IMR-90 (cell line): ENCODE measurements around the gene NGEF. TPM values are rescaled to one million over a fixed set of nuclear protein-coding genes. Genes with fewer than 3 reads are reported as not detected.

ENCODE experiments used
- ATAC-seq: fragments of 200-7000 bp; cut with Tn5 transposase; 2 replicates; pipeline ENCODE4 v1.9.1; 2020; ENCODE audit warnings: low read depth, mild to moderate bottlenecking, moderate library complexity
- BruUV-seq: library from RNA; stranded (reverse); fragments of 400-500 nt; replicated peaks from 2 replicates; lab custom pipeline; 2021; lab: Mats Ljungman, UMichigan
- CTCF ChIA-PET: fragments of 300-600 bp; formaldehyde crosslinking; extraction: SDS; loops from one replicate; lab custom pipeline; 2021; ENCODE audit warnings: antibody characterized with exemption; lab: Yijun Ruan, JAX
- POLR2A ChIA-PET: fragments of 300-600 bp; sonication (Branson Sonifier 250); formaldehyde crosslinking; loops from one replicate; lab custom pipeline; 2022; ENCODE audit warnings: antibody characterized with exemption; ENCODE audit not compliant: unreplicated experiment; lab: Charles Lee
- DNase-seq: peaks from one replicate; pipeline ENCODE4 v3.0.0; 2013
- H2AFZ ChIP-seq: replicated peaks from 2 replicates; pipeline ENCODE3; 2013; ENCODE audit warnings: low read length, mild to moderate bottlenecking; ENCODE audit not compliant: poor library complexity
- H2AK5ac ChIP-seq: 2 replicates; pipeline ENCODE4 v1.6.1; 2013; ENCODE audit warnings: low read depth, low read length, inconsistent platforms
- H2AK9ac ChIP-seq: replicated peaks from 2 replicates; pipeline ENCODE3; 2013; ENCODE audit warnings: mild to moderate bottlenecking, low read depth, low read length, moderate library complexity; ENCODE audit not compliant: poor library complexity
- H2BK120ac ChIP-seq: 2 replicates; pipeline ENCODE4 v1.6.1; 2013; ENCODE audit warnings: low read depth, low read length, inconsistent platforms
- H2BK15ac ChIP-seq: 3 replicates; pipeline ENCODE4 v1.6.1; 2013; ENCODE audit warnings: low read depth, low read length, inconsistent platforms
- H2BK20ac ChIP-seq: 2 replicates; pipeline ENCODE4 v1.6.1; 2013; ENCODE audit warnings: low read depth, mild to moderate bottlenecking, inconsistent platforms, low read length, moderate library complexity
- H2BK5ac ChIP-seq: 2 replicates; pipeline ENCODE4 v1.6.1; 2013; ENCODE audit warnings: mild to moderate bottlenecking, low read depth, low read length, inconsistent platforms; ENCODE audit not compliant: poor library complexity, severe bottlenecking
- H3K14ac ChIP-seq: replicated peaks from 2 replicates; pipeline ENCODE4 v1.6.1; 2013; ENCODE audit warnings: low read depth, low read length, inconsistent platforms
- H3K18ac ChIP-seq: 2 replicates; pipeline ENCODE4 v1.6.1; 2013; ENCODE audit warnings: low read depth, low read length, control low read depth
- H3K23ac ChIP-seq: 2 replicates; pipeline ENCODE4 v1.6.1; 2013; ENCODE audit warnings: low read depth, low read length, inconsistent platforms
- H3K27ac ChIP-seq: 2 replicates; pipeline ENCODE4 v1.5.1; 2013; ENCODE audit warnings: mild to moderate bottlenecking, control low read depth, low read length; ENCODE audit not compliant: insufficient read depth
- H3K27me3 ChIP-seq: 2 replicates; pipeline ENCODE4 v1.6.1; 2013; ENCODE audit warnings: low read length; ENCODE audit not compliant: control insufficient read depth, insufficient read depth
- H3K36me3 ChIP-seq: 2 replicates; pipeline ENCODE4 v1.6.1; 2013; ENCODE audit warnings: low read length, mixed read lengths; ENCODE audit not compliant: control insufficient read depth, insufficient read depth
- H3K4ac ChIP-seq: 2 replicates; pipeline ENCODE4 v1.6.1; 2013; ENCODE audit warnings: low read depth, low read length, inconsistent platforms
- H3K4me1 ChIP-seq: 2 replicates; pipeline ENCODE4 v1.6.1; 2013; ENCODE audit warnings: low read length, mixed read lengths; ENCODE audit not compliant: control insufficient read depth, insufficient read depth
- H3K4me2 ChIP-seq: 2 replicates; pipeline ENCODE4 v1.6.1; 2013; ENCODE audit warnings: low read depth, mild to moderate bottlenecking, control low read depth, low read length, moderate library complexity
- H3K4me3 ChIP-seq: 2 replicates; pipeline ENCODE4 v1.5.1; 2013; ENCODE audit warnings: low read depth, mild to moderate bottlenecking, control low read depth, low read length, moderate library complexity; ENCODE audit not compliant: insufficient read depth
- H3K56ac ChIP-seq: 2 replicates; pipeline ENCODE4 v1.6.1; 2013; ENCODE audit warnings: low read length, inconsistent platforms; ENCODE audit not compliant: insufficient read depth; ENCODE audit errors: extremely low read depth
- H3K79me1 ChIP-seq, 2 experiments: 2 replicates each; pipeline ENCODE4 v1.6.1; 2013; ENCODE audit warnings: low read length in 2 of 2, inconsistent platforms in 1 of 2, low read depth in 1 of 2
- H3K9ac ChIP-seq: 2 replicates; pipeline ENCODE4 v1.6.1; 2013; ENCODE audit warnings: low read depth, low read length, control low read depth
- H3K9me1 ChIP-seq: 2 replicates; pipeline ENCODE4 v1.6.1; 2013; ENCODE audit warnings: low read length, inconsistent platforms; ENCODE audit not compliant: insufficient read depth
- H3K9me3 ChIP-seq: 2 replicates; pipeline ENCODE4 v1.6.1; 2013; ENCODE audit warnings: low read length; ENCODE audit not compliant: control insufficient read depth, insufficient read depth
- H4K20me1 ChIP-seq: 2 replicates; pipeline ENCODE4 v1.6.1; 2013; ENCODE audit warnings: low read length, inconsistent platforms; ENCODE audit not compliant: insufficient read depth
- H4K5ac ChIP-seq: 2 replicates; pipeline ENCODE4 v1.6.1; 2013; ENCODE audit warnings: mild to moderate bottlenecking, low read depth, low read length, control low read depth
- H4K8ac ChIP-seq, 2 experiments: 2 replicates each; pipeline ENCODE4 v1.6.1; 2013; ENCODE audit warnings: low read depth in 2 of 2, low read length in 2 of 2, control low read depth in 1 of 2, inconsistent platforms in 1 of 2
- H4K91ac ChIP-seq: 2 replicates; pipeline ENCODE4 v1.6.1; 2013; ENCODE audit warnings: low read depth, low read length, inconsistent platforms; ENCODE audit not compliant: insufficient read depth
- CHD1 ChIP-seq: IDR thresholded peaks from 2 replicates; pipeline ENCODE4 v1.6.1; 2012; ENCODE audit warnings: low read depth, low read length, improper control_type of control experiment
- MAFK ChIP-seq: IDR thresholded peaks from 2 replicates; pipeline ENCODE4 v1.6.1; 2012; ENCODE audit warnings: low read depth, low read length, improper control_type of control experiment
- POLR2A ChIP-seq: IDR thresholded peaks from 2 replicates; pipeline ENCODE4 v1.6.1; 2012; ENCODE audit warnings: mild to moderate bottlenecking, low read depth, low read length
- RAD21 ChIP-seq: IDR thresholded peaks from 2 replicates; pipeline ENCODE4 v1.6.1; 2012; ENCODE audit warnings: low read length, improper control_type of control experiment
- USF2 ChIP-seq: fragments of 150-350 bp; IDR thresholded peaks from 2 replicates; pipeline ENCODE4 v1.6.1; 2017; ENCODE audit warnings: mild to moderate bottlenecking, antibody characterized with exemption, low read length, low read depth
- WGBS, 2 experiments: methylation state at CpG; one replicate each; pipeline versions ENCODE4 v1.1.5 to v1.1.7; 2013; ENCODE audit warnings: missing lambda C conversion rate in 2 of 2; ENCODE audit not compliant: insufficient read length in 1 of 2; ENCODE audit errors: extremely low coverage in 2 of 2; 5-methylcytosine and 5-hydroxymethylcytosine counted together
- dilution Hi-C: fragments of 300-500 bp; cut with HindIII; formaldehyde crosslinking; loops from one replicate; pipeline ENCODE4 v1.14.3; 2018; ENCODE audit warnings: low sequenced_read_pairs; ENCODE audit not compliant: unreplicated experiment
- in situ Hi-C: fragments of 300-500 bp; cut with MboI; formaldehyde crosslinking; loops from 3 replicates; pipeline ENCODE4 v1.14.3; 2019; ENCODE audit warnings: low sequenced_read_pairs, inconsistent platforms, mixed read lengths
- intact Hi-C: fragments of 100-400 bp; cut with micrococcal nuclease; formaldehyde crosslinking; loops from 2 replicates; pipeline ENCODE4 v1.10.0; 2022
- polyA plus RNA-seq, 3 experiments: library from polyadenylated mRNA; depleted of rRNA; stranded (reverse); fragments of >200 nt; gene quantifications; 2 replicates each; pipeline ENCODE4 v1.2.3, GENCODE V29; 2012; ENCODE audit warnings: low replicate concordance in 1 of 3
- total RNA-seq: library from RNA; depleted of rRNA; stranded (reverse); fragments of >200 nt; gene quantifications from 2 replicates; pipeline ENCODE4 v1.2.3, GENCODE V29; 2012

Gene NGEF
- total and polyA plus RNA-seq, 2 of the 4 experiments (the other 2 are of a cell fraction), result 1.1 to 1.7 TPM

- ChIA-PET POLR2A (no interaction called here), CTCF (no interaction called here)
- Histone ChIP-seq H2AK5ac (no peak overlapping the region), H3K36me3 (no peaks in the 10 kb centered on the region), H2AK9ac (no peak overlapping the region), H4K5ac (no peak overlapping the region), H2AFZ (no peak overlapping the region), H4K8ac (no peak overlapping the region), H3K4me2 (no peak overlapping the region), H3K79me1 (no peaks in the 10 kb centered on the region), H2BK15ac (no peak overlapping the region), H3K14ac (no peak overlapping the region), H2BK20ac (no peak overlapping the region), H3K27ac (no peak overlapping the region), H3K56ac (no peak overlapping the region), H3K9ac (no peak overlapping the region), H4K91ac (no peak overlapping the region), H3K27me3 (peaks cover 5% of the 10 kb centered on the region), H3K4ac (no peak overlapping the region), H2BK120ac (no peak overlapping the region), H3K9me1 (no peaks in the 10 kb centered on the region), H3K18ac (no peak overlapping the region), H3K9me3 (peaks cover 2% of the 10 kb centered on the region; the same call in 1 of the 2 replicates), H4K20me1 (no peaks in the 10 kb centered on the region), H2BK5ac (no peak overlapping the region), H3K23ac (no peak overlapping the region), H3K4me1 (no peaks in the 10 kb centered on the region), H3K4me3 (no peak overlapping the region)
- ATAC-seq (no peak), DNase-seq (no peak)
- WGBS, 2 experiments, result no CpG with 5 or more reads among the region's 3 CpGs
- intact Hi-C loops, result no loop called here
- in situ Hi-C loops, result no loop called here
- BruUV-seq, result no TSS peak
- TF ChIP-seq CHD1 (no peak), MAFK (no peak), POLR2A (no peak), USF2 (no peak), RAD21 (no peak)
- dilution Hi-C loops, result no loop called here
These were observed 70.2 kb downstream of the NGEF start for GRCh38 chr2:232942831-232943230.
